Sigmoid colon (tissue), 7 donors: ENCODE results near the gene ACER1. TPM values are rescaled to one million over a fixed set of nuclear protein-coding genes. Genes with fewer than 3 reads are reported as not detected.
A peak's percentile ranks its signal among the peaks of the same experiment; 100 is the strongest.

ENCODE experiments used
- DNase-seq: peaks from one replicate; pipeline ENCODE4 v3.0.0-alpha.2; 2019
- H3K27ac ChIP-seq, 4 donors: fragments of 200-600 bp; sonication (generic); one replicate each; pipeline ENCODE4 v1.5.1; 2016 to 2019; ENCODE audit warnings: mild to moderate bottlenecking in 1 of 4
- H3K27me3 ChIP-seq, 3 donors: fragments of 200-600 bp; sonication (generic); one replicate each; pipeline ENCODE4 v1.5.1; 2019; ENCODE audit warnings: mild to moderate bottlenecking in 1 of 3
- H3K36me3 ChIP-seq, 4 donors: fragments of 200-600 bp; sonication (generic); one replicate each; pipeline ENCODE4 v1.5.1; 2016 to 2019
- H3K4me1 ChIP-seq, 4 donors: fragments of 200-600 bp; sonication (generic); one replicate each; pipeline ENCODE4 v1.5.1; 2017 to 2019
- H3K4me3 ChIP-seq, 4 donors: fragments of 200-600 bp; sonication (generic); one replicate each; pipeline ENCODE4 v1.5.1; 2017 to 2019; ENCODE audit warnings: mild to moderate bottlenecking in 2 of 4, moderate library complexity in 1 of 4
- H3K9me3 ChIP-seq, 4 donors: fragments of 200-600 bp in 3 of 4; sonication (generic) in 3 of 4; one replicate each; pipeline versions ENCODE4 v1.5.1 to v1.6.1; 2013 to 2019
- EP300 ChIP-seq, 4 donors: sonication (generic); formaldehyde crosslinking; IDR thresholded peaks; one replicate each; pipeline ENCODE4 v1.6.1; 2017; ENCODE audit warnings: antibody characterized with exemption in 4 of 4
- POLR2A ChIP-seq, 2 donors: fragments of 450-650 bp; IDR thresholded peaks; one replicate each; pipeline ENCODE4 v1.6.1; 2016; ENCODE audit warnings: antibody characterized with exemption in 2 of 2, mild to moderate bottlenecking in 2 of 2, moderate library complexity in 2 of 2
- POLR2AphosphoS5 ChIP-seq, 4 donors: sonication (generic); formaldehyde crosslinking; IDR thresholded peaks; one replicate each; pipeline ENCODE4 v1.6.1; 2017; ENCODE audit warnings: antibody characterized with exemption in 4 of 4
- WGBS, 2 donors: extraction: QIAGEN DNeasy Blood & Tissue Kit; methylation state at CpG; one replicate each; pipeline ENCODE4 v1.1.7; 2013; 5-methylcytosine and 5-hydroxymethylcytosine counted together
- intact Hi-C: fragments of 100-400 bp; cut with DNase I; formaldehyde crosslinking; loops from one replicate; pipeline ENCODE4 v1.15.1; 2023
- polyA plus RNA-seq, 3 donors: library from polyadenylated mRNA; stranded (reverse); fragments of 200-250 nt; gene quantifications; one replicate each; pipeline ENCODE4 v1.2.3, GENCODE V29; 2013
- total RNA-seq, 4 donors: library from RNA; depleted of rRNA; stranded (reverse); fragments of >200 nt; gene quantifications; one replicate each; pipeline ENCODE4 v1.1.0, GENCODE V29; 2016
- TF ChIP-seq, protein P1 (sequence below), 4 experiments: fragments of 450-650 bp in 3 of 4; fragments of 200-600 bp in 1 of 4; IDR thresholded peaks; one replicate each; pipeline ENCODE4 v1.5.1; 2016 to 2019; ENCODE audit warnings: antibody characterized with exemption in 4 of 4, mild to moderate bottlenecking in 3 of 4, moderate library complexity in 2 of 4
- donor health status: healthy with polysubstance abuse.
- donor health status: Bipolar disorder and iron deficiency.
- donor health status: healthy.

Gene ACER1
- total and polyA plus RNA-seq, 7 donors: 0.19 TPM; not detected in 6

DNA sequence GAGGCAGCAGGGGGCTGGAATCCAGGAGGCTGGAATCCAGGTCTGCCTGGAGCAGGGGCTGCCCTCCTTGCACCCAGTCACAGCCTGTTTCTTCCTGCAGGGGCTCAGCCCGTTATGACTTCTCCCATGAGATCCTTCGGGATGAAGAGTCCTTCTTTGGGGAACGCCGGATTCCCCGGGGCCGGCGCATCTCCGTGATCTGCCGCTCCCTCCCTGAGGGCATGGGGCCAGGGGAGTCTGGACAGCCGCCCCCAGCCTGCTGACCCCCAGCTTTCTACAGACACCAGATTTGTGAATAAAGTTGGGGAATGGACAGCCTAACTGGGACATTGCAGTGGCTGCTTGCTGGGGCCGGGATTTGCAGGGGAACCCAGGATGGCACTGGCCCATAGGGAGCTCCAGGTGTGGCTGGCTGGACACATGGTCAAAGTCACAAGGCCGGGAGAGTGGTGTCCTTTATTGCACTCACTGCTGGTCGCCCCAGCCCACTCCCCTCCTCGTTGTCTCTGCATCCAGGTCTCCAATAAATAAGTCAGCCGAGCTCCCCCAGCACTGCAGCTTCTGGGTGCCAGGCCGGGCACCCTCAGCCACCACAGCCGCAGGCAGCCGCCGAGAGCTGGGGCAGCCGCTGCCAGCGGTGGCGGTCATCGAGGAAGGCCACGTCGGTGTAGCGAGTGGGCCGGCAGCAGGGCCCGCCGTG lies 41.4 kb upstream of the ACER1 start:
- Histone ChIP-seq H3K27me3 (no peaks in the 10 kb centered on the region), H3K36me3 (peaks cover 3 to 29% (median 10%) of the 10 kb centered on the region in 4 donors), H3K9me3 (no peaks in the 10 kb centered on the region), H3K4me3 (no peak overlapping the region), H3K4me1 (peaks cover 4 to 29% (median 21%) of the 10 kb centered on the region in 4 donors), H3K27ac (no peak overlapping the region)
- 90 to 91% methylated on average over 29 of the region's 29 CpGs for WGBS, 2 donors
- intact Hi-C loops: loop anchor here (5.0 to 10.0 kb wide), 2 partner anchors 52 to 690 kb away; partner anchors contain the start of gene ZNF557
- TF ChIP-seq EP300 (IDR thresholded peaks at IDR 0.05): no peak
- no peak for TF ChIP-seq POLR2AphosphoS5 (IDR thresholded peaks at IDR 0.05)
- TF ChIP-seq, protein P1, sequence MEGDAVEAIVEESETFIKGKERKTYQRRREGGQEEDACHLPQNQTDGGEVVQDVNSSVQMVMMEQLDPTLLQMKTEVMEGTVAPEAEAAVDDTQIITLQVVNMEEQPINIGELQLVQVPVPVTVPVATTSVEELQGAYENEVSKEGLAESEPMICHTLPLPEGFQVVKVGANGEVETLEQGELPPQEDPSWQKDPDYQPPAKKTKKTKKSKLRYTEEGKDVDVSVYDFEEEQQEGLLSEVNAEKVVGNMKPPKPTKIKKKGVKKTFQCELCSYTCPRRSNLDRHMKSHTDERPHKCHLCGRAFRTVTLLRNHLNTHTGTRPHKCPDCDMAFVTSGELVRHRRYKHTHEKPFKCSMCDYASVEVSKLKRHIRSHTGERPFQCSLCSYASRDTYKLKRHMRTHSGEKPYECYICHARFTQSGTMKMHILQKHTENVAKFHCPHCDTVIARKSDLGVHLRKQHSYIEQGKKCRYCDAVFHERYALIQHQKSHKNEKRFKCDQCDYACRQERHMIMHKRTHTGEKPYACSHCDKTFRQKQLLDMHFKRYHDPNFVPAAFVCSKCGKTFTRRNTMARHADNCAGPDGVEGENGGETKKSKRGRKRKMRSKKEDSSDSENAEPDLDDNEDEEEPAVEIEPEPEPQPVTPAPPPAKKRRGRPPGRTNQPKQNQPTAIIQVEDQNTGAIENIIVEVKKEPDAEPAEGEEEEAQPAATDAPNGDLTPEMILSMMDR (IDR thresholded peaks at IDR 0.05): no peak
- TF ChIP-seq POLR2A (IDR thresholded peaks at IDR 0.05): no peak
- DNase-seq: no peak

DNA sequence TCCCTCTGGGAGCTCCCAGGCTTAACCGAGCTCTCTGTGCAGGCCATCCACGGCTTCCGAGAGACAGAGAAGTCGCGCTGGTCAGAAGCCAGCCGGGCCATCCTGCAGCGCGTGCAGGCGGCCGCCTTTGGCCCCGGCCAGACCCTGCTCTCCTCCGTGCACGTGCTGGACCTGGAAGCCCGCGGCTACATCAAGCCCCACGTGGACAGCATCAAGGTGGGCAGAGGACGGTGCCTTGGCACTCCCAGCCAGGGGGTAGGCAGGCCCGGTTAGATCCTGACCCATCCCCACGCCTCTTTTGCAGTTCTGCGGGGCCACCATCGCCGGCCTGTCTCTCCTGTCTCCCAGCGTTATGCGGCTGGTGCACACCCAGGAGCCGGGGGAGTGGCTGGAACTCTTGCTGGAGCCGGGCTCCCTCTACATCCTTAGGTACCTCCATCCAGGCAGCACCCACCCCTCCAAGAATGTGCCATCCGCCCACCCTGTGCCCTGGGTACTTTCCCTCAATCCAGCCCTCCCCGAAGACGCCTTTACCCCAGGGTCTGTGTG lies 40.8 kb upstream of the ACER1 start:
- Histone ChIP-seq H3K36me3 (peaks cover 0 to 25% (median 5%) of the 10 kb centered on the region in 4 donors), H3K9me3 (no peaks in the 10 kb centered on the region), H3K27me3 (no peaks in the 10 kb centered on the region), H3K4me1 (peaks cover 4 to 29% (median 21%) of the 10 kb centered on the region in 4 donors), H3K27ac (peak overlapping the region; percentile 95 to 100 (median 100)), H3K4me3 (peak overlapping the region in 2 of 4 donors; percentile 62 to 80)
- 86 to 87% methylated on average over 29 of the region's 29 CpGs for WGBS, 2 donors
- TF ChIP-seq EP300 (IDR thresholded peaks at IDR 0.05) (no peak), POLR2AphosphoS5 (IDR thresholded peaks at IDR 0.05) (no peak), POLR2A (IDR thresholded peaks at IDR 0.05) (no peak)
- TF ChIP-seq, protein P1 (IDR thresholded peaks at IDR 0.05): no peak
- DNase-seq: peak; percentile 77
- intact Hi-C loops: loop anchor here (5.0 to 10.0 kb wide), 2 partner anchors 53 to 691 kb away; partner anchors contain the start of gene ZNF557

DNA sequence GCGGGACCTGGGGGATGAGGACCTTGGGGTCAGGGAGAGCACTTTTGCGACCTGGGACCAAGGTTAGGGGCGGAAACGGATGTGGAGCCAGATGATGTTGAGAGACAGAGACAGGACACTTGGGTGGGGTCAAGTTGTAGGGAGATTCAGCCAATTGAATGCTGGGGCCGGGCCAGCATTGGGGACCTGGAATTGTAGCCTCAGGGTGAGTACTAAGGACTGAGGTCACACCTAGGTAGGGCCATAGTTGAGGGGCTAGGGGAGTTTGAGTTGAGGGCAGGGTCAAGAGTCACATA lies 40.3 kb upstream of the ACER1 start:
- no peak for DNase-seq
- no peaks in the 10 kb centered on the region for H3K27me3 ChIP-seq
- no peaks in the 10 kb centered on the region for H3K9me3 ChIP-seq
- 33% methylated on average over 5 of the region's 5 CpGs for WGBS, 2 donors
- peaks cover 0 to 25% (median 4%) of the 10 kb centered on the region in 4 donors for H3K36me3 ChIP-seq
- intact Hi-C loops: loop anchor here (2.0 to 10.0 kb wide), 3 partner anchors 19 to 691 kb away; partner anchors contain the start of genes GTF2F1 and ZNF557
- peaks cover 4 to 29% (median 21%) of the 10 kb centered on the region in 4 donors for H3K4me1 ChIP-seq
- no peak for TF ChIP-seq POLR2A (IDR thresholded peaks at IDR 0.05)
- TF ChIP-seq, protein P1 (IDR thresholded peaks at IDR 0.05): no peak
- TF ChIP-seq EP300 (IDR thresholded peaks at IDR 0.05): no peak
- TF ChIP-seq POLR2AphosphoS5 (IDR thresholded peaks at IDR 0.05): no peak
- H3K27ac ChIP-seq: peak overlapping the region; percentile 95 to 100 (median 100)
- H3K4me3 ChIP-seq: peak overlapping the region; percentile 30 to 95 (median 71)

DNA sequence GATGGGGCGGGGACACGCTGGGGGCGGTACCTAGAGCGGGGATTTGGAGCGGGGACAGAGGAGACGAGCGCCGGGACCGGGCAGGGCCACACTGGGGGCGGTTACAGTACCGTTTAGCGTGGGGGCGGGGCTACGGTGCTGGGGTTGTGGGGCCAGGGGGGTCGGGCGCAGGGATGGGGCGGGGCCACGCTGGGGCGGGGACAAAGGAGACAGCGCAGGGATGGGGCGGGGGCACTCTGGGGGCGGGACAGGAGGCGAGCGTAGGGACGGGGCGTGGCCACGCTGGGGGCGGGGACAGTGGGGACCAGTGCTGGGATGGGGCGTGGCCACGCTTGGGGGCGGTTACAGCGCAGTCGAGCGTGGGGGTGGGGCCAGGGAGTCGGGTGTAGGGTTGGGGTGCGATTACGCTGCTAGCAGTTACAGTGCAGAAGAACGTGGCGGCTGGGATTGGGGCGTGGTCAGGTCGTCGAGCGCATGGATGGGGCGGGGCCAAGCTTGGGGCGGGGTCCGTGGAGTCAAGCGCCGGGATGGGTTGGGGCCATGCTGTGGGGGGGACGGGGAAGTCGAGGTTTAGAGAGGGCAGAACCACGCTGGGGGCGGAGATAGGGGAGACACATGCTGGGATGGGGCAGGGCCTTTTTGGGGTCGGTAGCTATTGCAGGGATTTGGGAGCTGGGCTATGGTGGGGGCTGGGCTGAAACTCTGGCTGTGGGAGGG lies 39.8 kb upstream of the ACER1 start:
- TF ChIP-seq, protein P1 (IDR thresholded peaks at IDR 0.05): no peak
- no peak for TF ChIP-seq EP300 (IDR thresholded peaks at IDR 0.05)
- TF ChIP-seq POLR2AphosphoS5 (IDR thresholded peaks at IDR 0.05): no peak
- no peak for TF ChIP-seq POLR2A (IDR thresholded peaks at IDR 0.05)
- 1% methylated on average over 53 of the region's 53 CpGs for whole genome bisulfite sequencing, 2 donors
- H3K36me3 ChIP-seq: peaks cover 0 to 29% (median 9%) of the 10 kb centered on the region in 4 donors
- peaks cover 4 to 29% (median 18%) of the 10 kb centered on the region in 4 donors for H3K4me1 ChIP-seq
- peak; percentile 100 for DNase-seq
- H3K27ac ChIP-seq: peak overlapping the region; percentile 95 to 100 (median 100)
- intact Hi-C loops: loop anchor here (2.0 to 10.0 kb wide), 3 partner anchors 20 to 692 kb away; partner anchors contain the start of genes GTF2F1 and ZNF557
- peak overlapping the region; percentile 62 to 98 (median 88) for H3K4me3 ChIP-seq
- H3K27me3 ChIP-seq: no peaks in the 10 kb centered on the region
- H3K9me3 ChIP-seq: no peaks in the 10 kb centered on the region
